ENCODE measurements around the gene TSPAN31. TPM values are rescaled to one million over a fixed set of nuclear protein-coding genes. Genes with fewer than 3 reads are reported as not detected.

Gene TSPAN31
- total RNA-seq, 1 donor from 2014 or later: 61.3 TPM

DNA sequence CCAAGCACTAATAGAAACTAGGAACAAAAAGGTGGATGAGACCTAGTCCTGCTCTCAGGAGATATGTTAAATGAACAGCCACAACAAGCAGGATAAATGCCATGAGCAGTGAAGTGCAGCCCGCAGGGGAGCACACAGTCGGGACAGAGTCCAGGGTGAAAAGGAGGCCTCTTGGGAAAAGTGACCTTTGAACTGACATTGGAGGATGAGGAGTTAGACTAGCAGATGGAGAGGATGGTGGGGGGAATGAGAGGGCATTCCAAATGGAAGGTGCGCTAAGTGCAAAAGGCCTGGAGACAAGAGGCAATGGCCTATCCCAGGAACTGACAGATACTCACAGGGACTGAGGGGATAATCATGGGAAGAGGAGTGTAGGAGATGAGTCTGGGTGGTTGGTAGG, 46.4 kb upstream of the TSPAN31 start:
- Histone ChIP-seq H3F3A (ENCODE audit: low read depth) (peaks cover under 1% of the 10 kb centered on the region), H4K20me1 (ENCODE audit: low read depth) (no peaks in the 10 kb centered on the region), H3K4me3 (no peak overlapping the region), H3K9ac (no peak overlapping the region), H3K27ac (no peak overlapping the region), H3K9me3 (ENCODE audit: low read depth) (no peaks in the 10 kb centered on the region), H3K79me2 (ENCODE audit: low read depth) (peaks cover 8% of the 10 kb centered on the region), H3K4me1 (peaks cover 6% of the 10 kb centered on the region), H3K36me3 (no peaks in the 10 kb centered on the region), H3K4me2 (no peak overlapping the region), H3K27me3 (no peaks in the 10 kb centered on the region), H2AFZ (replicated peaks) (no peak overlapping the region)
- Mint-ChIP-seq H3K9me3 (no peaks in the 10 kb centered on the region), H3K27ac (no peak overlapping the region), H3K4me1 (no peaks in the 10 kb centered on the region), H3K36me3 (peaks cover 14% of the 10 kb centered on the region), H3K27me3 (ENCODE audit: insufficient read depth, low read depth) (no peaks in the 10 kb centered on the region), H3K4me3 (no peak overlapping the region)
- no peak for DNase-seq (ENCODE audit: low spot score)
- TF ChIP-seq EZH2 (IDR thresholded peaks at IDR 0.05): no peak
- TF ChIP-seq, protein P1, sequence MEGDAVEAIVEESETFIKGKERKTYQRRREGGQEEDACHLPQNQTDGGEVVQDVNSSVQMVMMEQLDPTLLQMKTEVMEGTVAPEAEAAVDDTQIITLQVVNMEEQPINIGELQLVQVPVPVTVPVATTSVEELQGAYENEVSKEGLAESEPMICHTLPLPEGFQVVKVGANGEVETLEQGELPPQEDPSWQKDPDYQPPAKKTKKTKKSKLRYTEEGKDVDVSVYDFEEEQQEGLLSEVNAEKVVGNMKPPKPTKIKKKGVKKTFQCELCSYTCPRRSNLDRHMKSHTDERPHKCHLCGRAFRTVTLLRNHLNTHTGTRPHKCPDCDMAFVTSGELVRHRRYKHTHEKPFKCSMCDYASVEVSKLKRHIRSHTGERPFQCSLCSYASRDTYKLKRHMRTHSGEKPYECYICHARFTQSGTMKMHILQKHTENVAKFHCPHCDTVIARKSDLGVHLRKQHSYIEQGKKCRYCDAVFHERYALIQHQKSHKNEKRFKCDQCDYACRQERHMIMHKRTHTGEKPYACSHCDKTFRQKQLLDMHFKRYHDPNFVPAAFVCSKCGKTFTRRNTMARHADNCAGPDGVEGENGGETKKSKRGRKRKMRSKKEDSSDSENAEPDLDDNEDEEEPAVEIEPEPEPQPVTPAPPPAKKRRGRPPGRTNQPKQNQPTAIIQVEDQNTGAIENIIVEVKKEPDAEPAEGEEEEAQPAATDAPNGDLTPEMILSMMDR (IDR thresholded peaks at IDR 0.05): no peak
- TF ChIP-seq EZH2phosphoT487 (IDR thresholded peaks at IDR 0.05): no peak

DNA sequence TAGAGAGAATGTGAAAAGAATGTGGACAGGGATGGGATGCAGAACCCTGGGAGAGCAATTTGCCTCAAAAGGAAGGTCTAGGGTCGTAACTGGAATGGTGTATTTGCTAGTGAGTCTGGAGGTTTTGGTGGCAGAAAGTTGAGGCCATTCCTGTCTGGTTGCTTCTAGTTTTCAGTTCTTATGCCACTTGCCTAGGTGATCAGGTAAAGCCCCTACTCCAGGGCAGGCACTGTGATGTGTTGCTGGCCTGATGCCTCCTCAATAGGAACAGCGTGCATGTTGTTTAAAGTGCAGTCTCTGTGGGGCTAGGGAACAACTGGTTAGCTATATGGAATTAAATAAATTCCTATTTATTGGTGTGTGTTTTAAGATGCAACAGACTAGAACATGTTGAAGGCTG, 44.5 kb upstream of the TSPAN31 start:
- Mint-ChIP-seq H3K4me1 (no peaks in the 10 kb centered on the region), H3K27me3 (ENCODE audit: insufficient read depth, low read depth) (no peaks in the 10 kb centered on the region), H3K27ac (no peak overlapping the region), H3K4me3 (no peak overlapping the region), H3K36me3 (peaks cover 22% of the 10 kb centered on the region), H3K9me3 (no peaks in the 10 kb centered on the region)
- no peak overlapping the region for H3K9ac ChIP-seq
- H3K27me3 ChIP-seq: no peaks in the 10 kb centered on the region
- H3K79me2 ChIP-seq (ENCODE audit: low read depth): peaks cover 1% of the 10 kb centered on the region
- H3K4me3 ChIP-seq: no peak overlapping the region
- peaks cover 4% of the 10 kb centered on the region for H3K36me3 ChIP-seq
- H3K4me1 ChIP-seq: no peaks in the 10 kb centered on the region
- H3K9me3 ChIP-seq (ENCODE audit: low read depth): no peaks in the 10 kb centered on the region
- no peaks in the 10 kb centered on the region for H4K20me1 ChIP-seq (ENCODE audit: low read depth)
- H3K27ac ChIP-seq: no peak overlapping the region
- H3F3A ChIP-seq (ENCODE audit: low read depth): no peaks in the 10 kb centered on the region
- H3K4me2 ChIP-seq: no peak overlapping the region
- TF ChIP-seq, protein P1 (IDR thresholded peaks at IDR 0.05): no peak
- TF ChIP-seq EZH2 (IDR thresholded peaks at IDR 0.05) (no peak), EZH2phosphoT487 (IDR thresholded peaks at IDR 0.05) (no peak)
- no peak overlapping the region for H2AFZ ChIP-seq (replicated peaks)
- DNase-seq (ENCODE audit: low spot score): no peak

DNA sequence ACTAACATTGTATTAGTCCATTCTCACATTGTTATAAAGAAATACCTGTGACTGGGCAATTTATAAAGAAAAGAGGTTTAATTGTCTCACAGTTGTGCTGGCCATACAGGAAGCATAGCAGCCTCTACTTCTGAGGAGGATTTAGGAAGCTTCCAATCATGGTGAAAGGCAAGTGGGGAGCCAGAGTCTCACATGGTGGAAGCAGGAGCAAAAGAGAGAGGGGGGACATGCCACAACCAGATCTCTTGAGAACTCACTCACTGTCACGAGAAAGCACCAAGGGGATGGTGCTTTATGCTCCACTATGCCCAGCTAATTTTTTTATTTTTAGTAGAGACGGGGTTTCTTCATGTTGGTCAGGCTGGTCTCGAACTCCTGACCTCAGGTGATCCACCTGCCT, 37.6 kb upstream of the TSPAN31 start:
- Mint-ChIP-seq H3K36me3 (peaks cover 22% of the 10 kb centered on the region), H3K4me3 (no peak overlapping the region), H3K9me3 (no peaks in the 10 kb centered on the region), H3K27ac (no peak overlapping the region), H3K27me3 (ENCODE audit: insufficient read depth, low read depth) (no peaks in the 10 kb centered on the region), H3K4me1 (no peaks in the 10 kb centered on the region)
- H3K9me3 ChIP-seq (ENCODE audit: low read depth): no peaks in the 10 kb centered on the region
- H3K4me2 ChIP-seq: no peak overlapping the region
- no peaks in the 10 kb centered on the region for H4K20me1 ChIP-seq (ENCODE audit: low read depth)
- H3K4me1 ChIP-seq: no peaks in the 10 kb centered on the region
- no peak for DNase-seq (ENCODE audit: low spot score)
- no peaks in the 10 kb centered on the region for H3K79me2 ChIP-seq (ENCODE audit: low read depth)
- H3K9ac ChIP-seq: no peak overlapping the region
- TF ChIP-seq, protein P1 (IDR thresholded peaks at IDR 0.05): no peak
- TF ChIP-seq EZH2phosphoT487 (IDR thresholded peaks at IDR 0.05) (no peak), EZH2 (IDR thresholded peaks at IDR 0.05) (no peak)
- no peak overlapping the region for H3K27ac ChIP-seq
- H3K36me3 ChIP-seq: peaks cover 4% of the 10 kb centered on the region
- H2AFZ ChIP-seq (replicated peaks): no peak overlapping the region
- no peaks in the 10 kb centered on the region for H3F3A ChIP-seq (ENCODE audit: low read depth)
- no peaks in the 10 kb centered on the region for H3K27me3 ChIP-seq
- H3K4me3 ChIP-seq: no peak overlapping the region

All from neural progenitor cell (in vitro differentiated cells).